ENCODE results near the gene RREB1. TPM values are rescaled to one million over a fixed set of nuclear protein-coding genes. Genes with fewer than 3 reads are reported as not detected.

RREB1 gene
- total RNA-seq, 1 donor from 2014 or later = 41.8 TPM

DNA sequence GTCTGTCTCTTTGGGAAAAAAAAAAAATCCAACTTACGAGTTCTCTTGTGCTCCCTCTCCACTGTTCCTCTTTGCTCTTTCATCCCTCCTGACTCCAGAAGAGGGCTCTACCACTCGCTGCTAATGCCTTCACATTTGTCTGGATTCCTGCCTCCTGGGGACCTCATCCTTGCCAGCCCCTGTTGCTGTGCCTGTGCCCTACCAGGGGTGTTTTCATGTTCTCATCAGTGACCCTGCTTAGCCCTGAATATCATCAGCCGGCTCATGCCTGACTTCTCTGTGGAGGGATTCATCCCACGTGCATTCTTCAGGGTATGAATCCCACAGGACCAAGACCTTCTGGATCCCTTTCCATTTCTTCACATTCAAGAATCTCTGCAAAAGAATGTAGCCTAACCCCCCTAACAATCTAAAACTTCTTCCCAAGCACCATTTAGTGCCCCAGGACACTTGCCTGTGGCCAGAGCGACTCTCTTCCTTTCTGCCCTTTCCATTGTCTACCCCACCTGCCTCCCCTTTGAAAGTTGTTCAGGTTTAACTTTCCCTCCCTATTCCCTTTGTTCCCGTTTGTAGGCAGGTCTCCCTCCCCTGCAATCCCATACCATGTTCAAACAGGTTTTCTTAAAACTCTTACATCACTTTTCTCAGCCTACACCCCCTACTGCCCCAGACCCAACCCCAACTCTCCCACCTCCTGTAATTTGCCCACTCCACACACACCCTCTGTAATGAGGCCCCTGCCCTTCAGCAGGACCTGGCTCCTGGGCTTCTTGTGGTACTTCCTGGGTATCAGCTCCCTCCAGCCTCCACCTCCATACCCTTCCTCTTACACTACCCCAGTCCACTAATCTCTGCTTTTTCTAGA, 50.2 kb downstream of the RREB1 start:
- DNase-seq (ENCODE audit: low read depth) = peak; percentile 62

DNA sequence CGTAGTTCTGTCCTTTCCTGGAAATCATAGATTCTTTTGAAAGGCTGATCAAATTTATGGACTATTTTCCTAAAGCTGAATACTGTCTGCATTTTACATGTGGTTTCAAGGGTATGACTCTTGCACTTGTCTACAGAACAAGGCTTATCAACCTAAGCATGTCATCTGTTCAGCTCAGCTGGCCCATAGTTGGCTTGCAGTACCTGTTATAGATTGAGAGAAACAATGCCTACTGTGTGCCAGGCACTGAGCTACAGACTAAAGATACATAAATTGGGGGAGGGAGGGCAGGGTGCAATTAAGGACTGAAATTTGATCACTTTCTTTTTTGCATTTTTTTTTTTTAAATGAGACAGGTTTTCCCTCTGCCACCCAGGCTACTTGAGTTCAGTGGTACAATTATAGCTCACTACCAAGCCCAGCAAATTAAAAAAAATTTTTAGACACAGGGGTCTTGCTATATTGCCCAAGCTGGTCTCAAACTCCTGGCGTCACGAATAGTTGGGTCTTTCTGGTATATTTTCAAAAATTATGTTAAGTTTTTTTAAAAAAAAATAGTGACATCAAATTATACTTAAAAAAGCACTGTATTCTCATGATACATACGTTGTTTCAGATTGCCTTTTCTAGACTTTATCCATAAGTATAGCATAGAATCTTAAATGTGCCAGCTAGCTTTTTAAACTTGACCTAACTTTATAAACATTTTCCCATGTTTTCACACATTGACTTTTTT, 52.2 kb downstream of the RREB1 start:
- H3K36me3 Mint-ChIP-seq (ENCODE audit: low read depth, unreplicated experiment) = peaks cover 6% of the 10 kb centered on the region
- Histone ChIP-seq H4K20me1 (ENCODE audit: insufficient read depth, low read length) (peaks cover 78% of the 10 kb centered on the region), H3K27me3 (ENCODE audit: insufficient read depth, low read length) (no peaks in the 10 kb centered on the region), H2AFZ (ENCODE audit: low read depth, low read length) (no peak overlapping the region), H3K27ac (ENCODE audit: low read depth, low read length) (no peak overlapping the region), H3K4me2 (ENCODE audit: low read length) (no peak overlapping the region), H3K4me1 (ENCODE audit: insufficient read depth, low read length) (peaks cover 32% of the 10 kb centered on the region), H3K4me3 (ENCODE audit: insufficient read depth, low read depth, low read length) (no peak overlapping the region), H3K79me2 (ENCODE audit: insufficient read depth, low read length) (peaks cover 88% of the 10 kb centered on the region), H3K36me3 (ENCODE audit: insufficient read depth, low read length) (no peaks in the 10 kb centered on the region), H3K9me3 (ENCODE audit: insufficient read depth, low read depth, low read length) (no peaks in the 10 kb centered on the region), H3K9ac (ENCODE audit: low read length) (no peak overlapping the region)
- no peak for DNase-seq (ENCODE audit: low read depth)
- H3K9me3 Mint-ChIP-seq (ENCODE audit: unreplicated experiment) = no peaks in the 10 kb centered on the region
- TF ChIP-seq, protein P1, sequence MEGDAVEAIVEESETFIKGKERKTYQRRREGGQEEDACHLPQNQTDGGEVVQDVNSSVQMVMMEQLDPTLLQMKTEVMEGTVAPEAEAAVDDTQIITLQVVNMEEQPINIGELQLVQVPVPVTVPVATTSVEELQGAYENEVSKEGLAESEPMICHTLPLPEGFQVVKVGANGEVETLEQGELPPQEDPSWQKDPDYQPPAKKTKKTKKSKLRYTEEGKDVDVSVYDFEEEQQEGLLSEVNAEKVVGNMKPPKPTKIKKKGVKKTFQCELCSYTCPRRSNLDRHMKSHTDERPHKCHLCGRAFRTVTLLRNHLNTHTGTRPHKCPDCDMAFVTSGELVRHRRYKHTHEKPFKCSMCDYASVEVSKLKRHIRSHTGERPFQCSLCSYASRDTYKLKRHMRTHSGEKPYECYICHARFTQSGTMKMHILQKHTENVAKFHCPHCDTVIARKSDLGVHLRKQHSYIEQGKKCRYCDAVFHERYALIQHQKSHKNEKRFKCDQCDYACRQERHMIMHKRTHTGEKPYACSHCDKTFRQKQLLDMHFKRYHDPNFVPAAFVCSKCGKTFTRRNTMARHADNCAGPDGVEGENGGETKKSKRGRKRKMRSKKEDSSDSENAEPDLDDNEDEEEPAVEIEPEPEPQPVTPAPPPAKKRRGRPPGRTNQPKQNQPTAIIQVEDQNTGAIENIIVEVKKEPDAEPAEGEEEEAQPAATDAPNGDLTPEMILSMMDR (IDR thresholded peaks at IDR 0.05; ENCODE audit: insufficient read depth, low read depth, low read length) = no peak
- TF ChIP-seq EZH2 (IDR thresholded peaks at IDR 0.05; ENCODE audit: insufficient read depth, low read length) = no peak
- H3K27ac Mint-ChIP-seq (ENCODE audit: unreplicated experiment) = no peak overlapping the region
- H3K4me1 Mint-ChIP-seq (ENCODE audit: low read depth, unreplicated experiment) = peaks cover 62% of the 10 kb centered on the region
- no peak for FAIRE-seq
- no peaks in the 10 kb centered on the region for H3K27me3 Mint-ChIP-seq (ENCODE audit: low read depth, unreplicated experiment)
- H3K4me3 Mint-ChIP-seq (ENCODE audit: unreplicated experiment) = no peak overlapping the region

More for the DNA sequence above, 50.2 kb downstream of the RREB1 start:
- Histone ChIP-seq H3K9me3 (ENCODE audit: insufficient read depth, low read depth, low read length) (no peaks in the 10 kb centered on the region), H3K79me2 (ENCODE audit: insufficient read depth, low read length) (peaks cover 90% of the 10 kb centered on the region), H3K9ac (ENCODE audit: low read length) (peak overlapping the region; percentile 48), H3K4me2 (ENCODE audit: low read length) (peak overlapping the region; percentile 80), H3K4me3 (ENCODE audit: insufficient read depth, low read depth, low read length) (no peak overlapping the region), H2AFZ (ENCODE audit: low read depth, low read length) (no peak overlapping the region), H3K4me1 (ENCODE audit: insufficient read depth, low read length) (peaks cover 28% of the 10 kb centered on the region), H3K36me3 (ENCODE audit: insufficient read depth, low read length) (no peaks in the 10 kb centered on the region), H3K27ac (ENCODE audit: low read depth, low read length) (peak overlapping the region; percentile 88), H3K27me3 (ENCODE audit: insufficient read depth, low read length) (no peaks in the 10 kb centered on the region), H4K20me1 (ENCODE audit: insufficient read depth, low read length) (peaks cover 85% of the 10 kb centered on the region)
- peaks cover 63% of the 10 kb centered on the region for H3K4me1 Mint-ChIP-seq (ENCODE audit: low read depth, unreplicated experiment)
- peaks cover 2% of the 10 kb centered on the region for H3K36me3 Mint-ChIP-seq (ENCODE audit: low read depth, unreplicated experiment)
- TF ChIP-seq EZH2 (IDR thresholded peaks at IDR 0.05; ENCODE audit: insufficient read depth, low read length) = no peak
- TF ChIP-seq, protein P1 (IDR thresholded peaks at IDR 0.05; ENCODE audit: insufficient read depth, low read depth, low read length) = no peak
- peak overlapping the region; percentile 94 for H3K27ac Mint-ChIP-seq (ENCODE audit: unreplicated experiment)
- no peaks in the 10 kb centered on the region for H3K9me3 Mint-ChIP-seq (ENCODE audit: unreplicated experiment)
- H3K27me3 Mint-ChIP-seq (ENCODE audit: low read depth, unreplicated experiment) = no peaks in the 10 kb centered on the region
- H3K4me3 Mint-ChIP-seq (ENCODE audit: unreplicated experiment) = peak overlapping the region; percentile 61
- no peak for FAIRE-seq
